GM12892 (cell line): ENCODE results near the gene B9D1.

Source experiments
- POLR2A ChIP-seq: IDR thresholded peaks from 2 replicates; pipeline ENCODE4 v1.6.1; 2011; ENCODE audit warnings: low read depth, low read length, control low read depth
- POLR2AphosphoS5 ChIP-seq: IDR thresholded peaks from 2 replicates; pipeline ENCODE4 v1.6.1; 2011; ENCODE audit warnings: low read depth, low read length, control low read depth
- TAF1 ChIP-seq: IDR thresholded peaks from 2 replicates; pipeline ENCODE4 v1.6.1; 2011; ENCODE audit warnings: low read depth, mild to moderate bottlenecking, control low read depth, low read length, borderline replicate concordance

DNA sequence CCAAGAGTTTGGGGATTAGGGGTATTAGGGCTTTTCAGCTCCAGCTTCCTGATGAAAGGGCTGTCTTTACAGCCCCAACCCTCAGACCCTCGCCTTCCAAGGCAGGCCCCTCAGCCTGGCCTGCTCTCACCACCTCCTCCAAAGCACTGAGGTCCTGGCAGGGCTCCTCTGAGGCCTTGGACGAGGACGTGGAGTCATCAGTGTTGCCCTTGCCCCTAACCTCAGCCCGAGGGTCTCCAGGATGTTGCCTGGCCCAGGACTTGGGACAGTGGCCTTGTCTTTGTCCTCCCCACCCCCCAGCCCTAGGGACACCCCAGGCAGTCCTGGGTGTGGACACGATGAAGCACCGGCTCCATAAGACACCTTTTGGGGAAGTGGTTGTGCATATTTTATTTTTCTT lies 28.2 kb downstream of the B9D1 start:
- TF ChIP-seq POLR2A (no peak), POLR2AphosphoS5 (no peak), TAF1 (no peak)
